Peyer's patch (tissue), 4 donors: ENCODE results near the gene GM2A.

ENCODE experiments used
- CTCF ChIP-seq, 6 experiments: fragments of 450-650 bp in 4 of 6; fragments of 200-600 bp in 2 of 6; sonication (generic) in 1 of 6; IDR thresholded peaks; one replicate each; pipeline ENCODE4 v1.5.1; 2017 to 2019; ENCODE audit warnings: antibody characterized with exemption in 6 of 6, mild to moderate bottlenecking in 3 of 6, moderate library complexity in 1 of 6
- POLR2A ChIP-seq, 2 donors: fragments of 450-650 bp; IDR thresholded peaks; one replicate each; pipeline ENCODE4 v1.5.1; 2017; ENCODE audit warnings: antibody characterized with exemption in 2 of 2, mild to moderate bottlenecking in 2 of 2, moderate library complexity in 2 of 2

- TF ChIP-seq CTCF (IDR thresholded peaks at IDR 0.05) (no peak), POLR2A (IDR thresholded peaks at IDR 0.05) (no peak)
These were observed 5.8 kb downstream of the GM2A start for GRCh38 chr5:151258816-151259215.
